ENCODE results near the gene GP9.

DNA sequence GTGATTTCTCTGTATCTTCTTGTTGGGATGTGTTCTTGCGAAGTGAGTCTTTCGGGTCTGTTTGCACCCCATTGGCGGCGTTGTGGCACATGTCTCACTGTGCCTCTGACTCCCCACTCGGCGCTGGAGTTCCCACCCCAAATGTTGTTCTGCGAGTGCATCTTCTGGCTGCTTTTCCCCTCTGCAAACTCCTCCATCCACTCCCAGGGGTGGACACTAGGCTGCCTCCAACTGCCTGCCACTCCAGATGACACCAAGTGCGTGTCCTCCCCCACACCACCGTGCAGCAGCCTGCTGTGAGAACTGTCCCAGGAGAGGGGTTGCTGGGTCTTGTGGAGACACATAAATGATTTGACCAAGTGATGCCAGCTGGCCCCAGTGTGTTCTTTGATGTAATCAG lies 41.8 kb upstream of the GP9 start:
- TF ChIP-seq POLR2AphosphoS5 (IDR thresholded peaks at IDR 0.05) (no peak), EP300 (IDR thresholded peaks at IDR 0.05) (no peak)
- TF ChIP-seq, protein P1, sequence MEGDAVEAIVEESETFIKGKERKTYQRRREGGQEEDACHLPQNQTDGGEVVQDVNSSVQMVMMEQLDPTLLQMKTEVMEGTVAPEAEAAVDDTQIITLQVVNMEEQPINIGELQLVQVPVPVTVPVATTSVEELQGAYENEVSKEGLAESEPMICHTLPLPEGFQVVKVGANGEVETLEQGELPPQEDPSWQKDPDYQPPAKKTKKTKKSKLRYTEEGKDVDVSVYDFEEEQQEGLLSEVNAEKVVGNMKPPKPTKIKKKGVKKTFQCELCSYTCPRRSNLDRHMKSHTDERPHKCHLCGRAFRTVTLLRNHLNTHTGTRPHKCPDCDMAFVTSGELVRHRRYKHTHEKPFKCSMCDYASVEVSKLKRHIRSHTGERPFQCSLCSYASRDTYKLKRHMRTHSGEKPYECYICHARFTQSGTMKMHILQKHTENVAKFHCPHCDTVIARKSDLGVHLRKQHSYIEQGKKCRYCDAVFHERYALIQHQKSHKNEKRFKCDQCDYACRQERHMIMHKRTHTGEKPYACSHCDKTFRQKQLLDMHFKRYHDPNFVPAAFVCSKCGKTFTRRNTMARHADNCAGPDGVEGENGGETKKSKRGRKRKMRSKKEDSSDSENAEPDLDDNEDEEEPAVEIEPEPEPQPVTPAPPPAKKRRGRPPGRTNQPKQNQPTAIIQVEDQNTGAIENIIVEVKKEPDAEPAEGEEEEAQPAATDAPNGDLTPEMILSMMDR (IDR thresholded peaks at IDR 0.05), result no peak

Data from suprapubic skin (tissue), 4 donors.